ENCODE measurements around the gene EBLN2.

The EBLN2 gene

DNA sequence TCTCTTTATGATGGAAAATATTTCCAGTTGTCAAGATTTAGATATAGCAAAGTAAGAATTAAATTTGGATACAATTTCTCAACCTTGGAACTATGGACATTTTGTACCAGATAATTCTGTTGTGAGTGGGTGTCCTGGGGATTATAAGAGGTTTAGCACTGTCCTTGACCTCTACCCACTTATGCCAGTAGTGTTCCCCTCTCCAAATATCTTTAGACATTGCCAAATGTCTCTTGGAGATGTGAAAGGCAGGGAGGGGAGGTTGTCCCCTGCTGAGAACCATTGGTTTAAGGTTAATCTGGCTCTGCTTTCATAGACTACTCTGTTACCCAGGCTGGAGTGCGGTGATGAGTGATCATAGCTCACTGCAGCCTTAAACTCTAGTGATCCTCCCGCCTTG, at the start of gene EBLN2:
Gene EBLN2, plus strand, starts transcription at position 244 of the 400 bp plus-strand sequence. CDS start 423 bp downstream, outside the sequence.
- ATAC-seq (ENCODE audit: low read depth): no peak

DNA sequence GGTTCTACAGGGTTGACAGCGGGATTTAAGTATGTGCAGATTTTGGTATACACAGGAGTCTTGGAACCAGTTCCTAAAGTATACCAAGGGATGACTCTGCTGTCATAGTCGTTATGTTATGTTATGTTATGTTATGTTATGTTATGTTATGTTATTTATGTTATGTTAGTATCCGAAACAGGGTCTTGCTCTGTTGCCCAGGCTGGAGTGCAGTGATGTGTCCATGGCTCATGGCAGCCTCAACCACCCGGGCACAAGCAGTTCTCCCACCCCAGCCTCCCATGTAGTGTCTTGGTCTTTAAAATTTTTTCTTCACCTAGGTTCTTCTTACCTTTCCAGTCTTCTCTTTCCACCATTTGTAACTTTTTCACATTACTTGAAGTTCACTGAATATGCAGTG, 43.2 kb upstream of the EBLN2 start:
- no peak for ATAC-seq (ENCODE audit: low read depth)
- Mint-ChIP-seq H3K27ac (peak overlapping the region; percentile 22), H3K27me3 (no peaks in the 10 kb centered on the region), H3K9me3 (no peaks in the 10 kb centered on the region), H3K36me3 (peaks cover 15% of the 10 kb centered on the region), H3K4me1 (peaks cover 29% of the 10 kb centered on the region), H3K4me3 (no peak overlapping the region)
- no peak for DNase-seq (ENCODE audit: low spot score in 2 of 2)

More for the DNA sequence above, at the start of gene EBLN2:
- peaks cover 2% of the 10 kb centered on the region for H3K4me1 Mint-ChIP-seq
- peaks cover 11% of the 10 kb centered on the region for H3K36me3 Mint-ChIP-seq
- no peaks in the 10 kb centered on the region for H3K27me3 Mint-ChIP-seq
- no peak within 1 kb of the TSS for H3K27ac Mint-ChIP-seq
- no peak within 1 kb of the TSS for H3K4me3 Mint-ChIP-seq
- H3K9me3 Mint-ChIP-seq: no peaks in the 10 kb centered on the region
- DNase-seq (ENCODE audit: low spot score in 2 of 2): no peak

DNA sequence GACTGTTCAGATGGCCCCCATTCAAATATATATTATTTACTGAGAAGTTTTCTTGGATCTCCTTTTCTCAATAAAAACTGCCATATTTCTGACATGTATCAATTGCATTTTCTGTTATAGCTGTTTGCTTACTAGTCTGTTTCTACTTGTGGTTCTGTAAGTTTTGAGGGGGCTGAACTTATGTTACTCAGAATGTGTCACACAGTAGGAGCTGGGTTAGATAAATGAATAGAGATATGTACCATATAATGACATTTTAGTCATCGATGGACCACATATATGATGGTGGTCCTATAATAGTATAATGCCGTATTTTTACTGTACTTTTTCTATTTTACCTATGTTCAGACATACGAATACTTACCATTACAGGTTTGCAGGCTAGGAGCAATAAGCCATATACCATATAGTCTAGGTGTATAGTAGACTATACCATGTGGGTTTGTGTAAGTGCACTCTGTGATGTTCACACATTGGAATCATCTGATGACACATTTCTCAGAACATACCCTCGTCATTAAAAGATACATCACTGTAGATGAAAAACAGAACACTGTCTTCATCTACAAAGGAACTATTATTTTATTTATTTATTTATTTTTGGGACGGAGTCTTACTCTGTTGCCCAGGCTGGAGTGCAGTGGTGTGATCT, 42.5 kb upstream of the EBLN2 start:
- no peak overlapping the region for H3K4me3 Mint-ChIP-seq
- peaks cover 29% of the 10 kb centered on the region for H3K4me1 Mint-ChIP-seq
- DNase-seq (ENCODE audit: low spot score in 2 of 2) (no peak), ATAC-seq (ENCODE audit: low read depth) (no peak)
- H3K27ac Mint-ChIP-seq: peak overlapping the region; percentile 22
- no peaks in the 10 kb centered on the region for H3K9me3 Mint-ChIP-seq
- no peaks in the 10 kb centered on the region for H3K27me3 Mint-ChIP-seq
- peaks cover 15% of the 10 kb centered on the region for H3K36me3 Mint-ChIP-seq

DNA sequence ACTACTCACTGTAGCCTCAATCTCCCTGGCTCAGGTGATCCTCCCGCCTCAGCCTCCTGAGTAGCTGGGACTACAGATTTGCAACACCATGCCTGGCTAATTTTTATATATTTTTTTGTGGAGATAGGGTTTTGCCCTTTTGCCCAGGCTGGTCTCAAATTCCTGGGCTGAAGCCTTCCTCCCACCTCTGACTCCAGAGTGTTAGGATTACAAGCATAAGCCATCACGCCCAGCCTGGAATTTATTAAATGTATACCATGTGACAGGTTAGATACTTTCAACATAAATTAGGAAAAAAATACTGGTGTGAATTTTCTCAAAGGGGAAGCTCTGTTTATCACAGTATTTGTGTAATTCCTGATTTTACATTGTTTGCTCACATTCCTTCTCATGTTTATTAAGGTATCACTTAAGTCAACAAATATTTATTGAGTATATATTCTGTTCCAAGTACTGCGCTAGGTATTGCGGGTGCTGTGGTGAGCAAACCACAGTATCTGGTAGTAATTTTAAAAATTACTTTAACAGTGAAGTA, 40.1 kb upstream of the EBLN2 start:
- ATAC-seq (ENCODE audit: low read depth) (no peak), DNase-seq (ENCODE audit: low spot score in 2 of 2) (no peak)
- H3K4me3 Mint-ChIP-seq: no peak overlapping the region
- peaks cover 39% of the 10 kb centered on the region for H3K4me1 Mint-ChIP-seq
- no peak overlapping the region for H3K27ac Mint-ChIP-seq
- H3K27me3 Mint-ChIP-seq: no peaks in the 10 kb centered on the region
- peaks cover 9% of the 10 kb centered on the region for H3K36me3 Mint-ChIP-seq
- H3K9me3 Mint-ChIP-seq: no peaks in the 10 kb centered on the region

DNA sequence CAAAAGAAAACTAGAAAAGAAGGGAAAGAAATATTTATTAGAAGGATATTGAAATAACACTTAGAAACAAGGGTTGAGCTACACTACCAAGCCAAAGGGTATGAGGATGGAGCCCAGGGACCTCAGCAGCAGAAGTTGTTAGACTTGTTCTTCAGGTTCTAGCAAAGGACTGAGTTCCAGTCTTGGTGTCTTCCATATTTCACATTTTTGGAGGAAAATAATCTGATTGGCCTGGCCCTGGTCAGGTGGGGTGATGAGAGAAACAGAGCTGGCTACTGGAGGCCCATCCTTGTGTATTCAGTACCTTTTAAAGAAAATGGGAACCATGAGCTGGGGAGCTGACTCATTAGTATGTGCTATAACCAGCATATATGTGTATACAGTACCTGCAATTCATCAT, 36.6 kb upstream of the EBLN2 start:
- no peaks in the 10 kb centered on the region for H3K27me3 Mint-ChIP-seq
- H3K27ac Mint-ChIP-seq: no peak overlapping the region
- H3K9me3 Mint-ChIP-seq: no peaks in the 10 kb centered on the region
- peaks cover 10% of the 10 kb centered on the region for H3K36me3 Mint-ChIP-seq
- ATAC-seq (ENCODE audit: low read depth) (no peak), DNase-seq (ENCODE audit: low spot score in 2 of 2) (no peak)
- H3K4me3 Mint-ChIP-seq: no peak overlapping the region
- H3K4me1 Mint-ChIP-seq: peaks cover 33% of the 10 kb centered on the region

DNA sequence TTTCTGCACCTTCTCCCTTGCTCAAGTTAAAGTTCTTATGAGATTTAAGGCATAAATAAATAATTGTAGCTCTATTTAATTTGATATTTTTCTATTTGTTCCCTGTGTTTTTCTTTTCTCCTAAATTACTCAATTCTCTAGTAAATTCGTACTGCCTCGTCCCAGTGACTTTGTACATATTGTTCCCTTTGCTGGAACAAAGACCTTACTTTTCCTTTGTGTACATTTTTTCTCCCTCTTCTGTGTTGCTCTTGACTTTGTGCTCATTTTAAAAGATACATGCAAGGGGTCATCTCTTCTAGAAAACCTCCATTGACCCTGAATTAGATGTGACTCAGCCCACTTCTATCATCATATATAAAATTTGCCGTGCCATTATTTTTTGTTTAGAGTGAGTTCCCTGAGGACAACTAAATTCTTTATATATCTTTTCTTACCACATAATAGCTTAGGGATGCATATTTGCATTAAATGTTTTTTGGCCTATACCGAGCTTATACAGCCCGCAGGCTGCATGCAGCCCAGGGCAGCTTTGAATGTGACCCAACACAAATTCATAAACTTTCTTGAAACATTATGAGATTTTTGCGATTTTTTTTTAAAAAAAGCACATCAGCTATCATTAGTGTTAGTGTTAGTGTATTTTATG, 35.2 kb upstream of the EBLN2 start:
- ATAC-seq (ENCODE audit: low read depth): no peak
- Mint-ChIP-seq H3K27me3 (no peaks in the 10 kb centered on the region), H3K4me1 (peaks cover 36% of the 10 kb centered on the region), H3K9me3 (no peaks in the 10 kb centered on the region), H3K27ac (no peak overlapping the region), H3K4me3 (no peak overlapping the region), H3K36me3 (peaks cover 14% of the 10 kb centered on the region)
- no peak for DNase-seq (ENCODE audit: low spot score in 2 of 2)

DNA sequence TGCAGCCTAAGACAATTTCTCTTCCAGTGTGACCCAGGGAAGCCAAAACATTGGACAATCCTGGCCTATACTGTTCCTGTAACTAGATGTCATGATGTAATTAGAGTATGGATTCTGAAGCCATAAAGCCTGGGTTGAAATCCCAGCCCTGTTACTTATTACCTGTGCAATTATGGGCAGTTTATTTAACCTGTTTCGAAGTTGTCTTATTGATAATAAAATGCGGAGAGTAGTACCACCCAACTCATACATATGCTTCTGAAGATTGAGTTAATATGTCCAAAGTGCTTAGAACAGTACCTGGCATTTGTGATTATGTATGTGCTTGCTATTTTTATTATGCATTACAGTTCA, 34.7 kb upstream of the EBLN2 start:
- H3K36me3 Mint-ChIP-seq: peaks cover 14% of the 10 kb centered on the region
- ATAC-seq (ENCODE audit: low read depth): no peak
- peaks cover 36% of the 10 kb centered on the region for H3K4me1 Mint-ChIP-seq
- no peak for DNase-seq (ENCODE audit: low spot score in 2 of 2)
- H3K27me3 Mint-ChIP-seq: no peaks in the 10 kb centered on the region
- no peaks in the 10 kb centered on the region for H3K9me3 Mint-ChIP-seq
- H3K4me3 Mint-ChIP-seq: no peak overlapping the region
- H3K27ac Mint-ChIP-seq: no peak overlapping the region

DNA sequence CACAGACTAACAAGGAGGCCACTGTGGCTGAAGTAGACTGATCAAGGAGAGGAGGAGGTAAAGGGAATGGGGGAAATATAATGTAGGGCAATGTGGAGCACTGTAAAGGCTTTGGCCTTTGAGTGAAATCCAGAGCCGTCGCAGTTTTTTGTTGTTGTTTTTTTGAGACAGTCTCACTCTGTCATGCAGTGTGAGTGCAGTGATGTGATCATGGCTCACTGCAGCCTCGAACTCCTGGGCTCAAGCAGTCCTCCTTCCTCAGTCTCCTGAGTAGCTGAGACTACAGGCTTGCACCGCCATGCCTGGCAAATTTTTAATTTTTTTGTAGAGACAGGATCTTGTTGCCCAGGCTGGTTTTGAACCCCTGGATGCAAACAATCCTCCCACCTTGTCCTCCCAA, 32.7 kb upstream of the EBLN2 start:
- H3K27me3 Mint-ChIP-seq: no peaks in the 10 kb centered on the region
- ATAC-seq (ENCODE audit: low read depth) (no peak), DNase-seq (ENCODE audit: low spot score in 2 of 2) (no peak)
- peaks cover 18% of the 10 kb centered on the region for H3K36me3 Mint-ChIP-seq
- peak overlapping the region; percentile 67 for H3K27ac Mint-ChIP-seq
- H3K4me3 Mint-ChIP-seq: no peak overlapping the region
- no peaks in the 10 kb centered on the region for H3K9me3 Mint-ChIP-seq
- H3K4me1 Mint-ChIP-seq: peaks cover 47% of the 10 kb centered on the region

DNA sequence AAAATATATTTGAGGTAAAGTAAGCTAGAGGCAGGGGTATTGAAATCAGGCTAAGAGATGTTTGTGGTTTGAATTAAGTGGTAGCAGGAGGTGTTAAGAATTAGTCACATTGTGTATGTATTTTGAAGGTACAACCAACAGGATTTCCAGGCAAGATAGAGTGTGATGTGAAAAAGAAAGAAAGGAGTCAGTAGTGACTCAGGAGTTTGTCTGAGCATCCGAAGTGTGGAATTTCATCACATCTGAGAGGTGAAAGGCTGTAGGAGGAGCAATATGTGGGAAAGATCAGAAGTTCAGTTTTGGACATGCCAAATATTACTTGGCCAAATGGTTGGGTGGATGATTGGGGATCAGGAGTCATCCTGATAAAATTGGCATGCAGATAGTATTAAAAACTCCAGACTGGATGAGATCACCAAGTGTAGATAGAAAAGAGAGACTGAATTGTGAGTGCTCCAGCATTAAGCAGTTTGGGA, 32.1 kb upstream of the EBLN2 start:
- H3K27me3 Mint-ChIP-seq: no peaks in the 10 kb centered on the region
- DNase-seq (ENCODE audit: low spot score in 2 of 2) (no peak), ATAC-seq (ENCODE audit: low read depth) (no peak)
- no peak overlapping the region for H3K4me3 Mint-ChIP-seq
- peaks cover 20% of the 10 kb centered on the region for H3K36me3 Mint-ChIP-seq
- peaks cover 50% of the 10 kb centered on the region for H3K4me1 Mint-ChIP-seq
- H3K9me3 Mint-ChIP-seq: no peaks in the 10 kb centered on the region
- peak overlapping the region; percentile 10 for H3K27ac Mint-ChIP-seq

DNA sequence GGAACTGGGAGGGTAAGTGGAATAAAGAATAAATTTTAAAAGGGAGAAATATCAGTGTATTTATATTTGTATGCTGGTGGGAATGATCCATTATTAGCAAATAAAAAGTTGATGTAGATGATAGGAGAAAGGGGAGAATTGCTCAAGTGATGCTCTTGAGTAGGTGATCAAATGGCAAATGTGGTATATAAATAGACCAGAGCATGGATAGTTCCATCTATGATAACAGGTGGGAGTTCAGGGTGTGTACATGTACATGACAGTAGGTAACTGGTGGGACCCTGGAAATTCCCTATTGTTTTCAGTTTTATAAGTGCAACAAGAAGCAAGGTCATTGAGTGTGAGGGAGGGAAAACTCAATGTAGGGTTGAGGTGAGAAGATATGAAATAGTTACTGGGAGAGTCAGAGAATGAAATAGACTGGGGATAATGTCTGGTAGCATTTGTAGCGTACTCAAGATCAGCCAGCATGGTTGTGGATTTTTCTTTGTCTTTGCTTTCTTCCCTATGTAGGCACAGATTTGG, 31.3 kb upstream of the EBLN2 start:
- DNase-seq (ENCODE audit: low spot score in 2 of 2) (no peak), ATAC-seq (ENCODE audit: low read depth) (no peak)
- no peaks in the 10 kb centered on the region for H3K27me3 Mint-ChIP-seq
- peaks cover 45% of the 10 kb centered on the region for H3K4me1 Mint-ChIP-seq
- no peak overlapping the region for H3K4me3 Mint-ChIP-seq
- H3K9me3 Mint-ChIP-seq: no peaks in the 10 kb centered on the region
- H3K27ac Mint-ChIP-seq: peak overlapping the region; percentile 10
- peaks cover 21% of the 10 kb centered on the region for H3K36me3 Mint-ChIP-seq

DNA sequence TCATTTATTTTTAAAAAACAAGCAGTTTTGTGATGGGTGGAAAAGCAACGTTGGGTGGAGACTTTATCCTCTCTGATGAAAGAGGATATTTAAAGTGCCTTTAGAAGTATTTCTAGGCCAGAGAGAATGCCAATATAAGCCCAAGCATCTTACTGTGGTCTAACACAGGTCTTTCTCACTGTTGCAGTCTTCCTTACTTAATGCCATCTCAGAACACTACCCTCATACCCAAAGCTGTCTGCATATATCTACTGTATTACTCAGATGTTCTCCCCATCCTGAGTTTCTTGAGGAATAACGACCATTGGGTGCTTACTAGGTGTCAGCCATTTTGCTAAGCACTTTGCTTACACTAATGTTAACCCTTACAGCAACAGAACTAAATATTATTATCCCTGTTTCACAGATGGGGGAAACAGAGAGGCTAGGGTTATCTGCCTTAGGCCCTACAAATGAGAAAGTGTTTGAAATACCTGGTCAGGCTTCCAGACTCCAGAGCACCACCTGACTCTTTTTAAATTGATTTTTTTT, 29.8 kb upstream of the EBLN2 start:
- ATAC-seq (ENCODE audit: low read depth) (no peak), DNase-seq (ENCODE audit: low spot score in 2 of 2) (no peak)
- Mint-ChIP-seq H3K27ac (no peak overlapping the region), H3K9me3 (no peaks in the 10 kb centered on the region), H3K4me3 (no peak overlapping the region), H3K36me3 (peaks cover 24% of the 10 kb centered on the region), H3K27me3 (no peaks in the 10 kb centered on the region), H3K4me1 (peaks cover 46% of the 10 kb centered on the region)

DNA sequence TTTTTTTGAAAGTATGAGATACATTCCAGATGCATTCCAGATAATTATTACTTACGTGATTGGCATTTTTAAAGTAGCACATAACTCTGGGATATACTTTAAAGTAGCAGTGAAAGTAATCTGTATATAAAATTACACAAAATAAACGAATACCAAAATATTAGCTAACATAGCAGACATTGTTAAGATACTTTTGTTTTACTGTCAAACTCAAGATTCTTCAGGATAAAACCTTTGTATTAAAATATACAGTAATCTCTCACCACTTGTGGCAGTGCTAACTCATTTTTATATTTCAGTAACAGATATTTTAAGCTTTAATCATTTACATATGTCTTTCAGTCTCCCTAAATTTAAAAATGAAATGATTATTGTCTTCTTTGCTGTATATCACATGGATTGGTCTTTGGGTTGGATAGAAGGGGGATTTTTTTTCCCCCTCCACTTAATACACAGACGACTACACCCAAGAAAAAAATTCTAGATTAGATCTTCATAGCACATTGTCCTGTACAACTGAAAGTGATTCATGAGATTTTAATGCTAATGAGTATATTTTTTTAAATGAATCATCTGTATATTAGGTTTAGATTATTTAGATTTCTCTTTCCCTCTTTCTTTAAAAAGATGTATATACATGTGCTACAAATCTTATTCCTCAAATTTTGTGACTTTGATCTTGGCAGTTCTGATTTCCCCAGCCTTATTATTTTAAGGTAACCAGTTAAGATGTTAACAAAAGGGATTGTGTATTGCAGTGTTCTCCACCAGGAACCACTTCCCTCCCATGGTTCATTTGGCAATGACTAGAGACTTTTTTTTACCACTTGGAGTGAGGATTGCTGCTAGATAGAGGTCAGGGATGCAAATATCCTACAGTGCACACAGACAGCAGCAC, 24.5 kb upstream of the EBLN2 start:
- DNase-seq (ENCODE audit: low spot score in 2 of 2) (no peak), ATAC-seq (ENCODE audit: low read depth) (no peak)
- no peak overlapping the region for H3K4me3 Mint-ChIP-seq
- peak overlapping the region; percentile 50 for H3K27ac Mint-ChIP-seq
- H3K9me3 Mint-ChIP-seq: no peaks in the 10 kb centered on the region
- peaks cover 14% of the 10 kb centered on the region for H3K36me3 Mint-ChIP-seq
- peaks cover 42% of the 10 kb centered on the region for H3K4me1 Mint-ChIP-seq
- no peaks in the 10 kb centered on the region for H3K27me3 Mint-ChIP-seq

DNA sequence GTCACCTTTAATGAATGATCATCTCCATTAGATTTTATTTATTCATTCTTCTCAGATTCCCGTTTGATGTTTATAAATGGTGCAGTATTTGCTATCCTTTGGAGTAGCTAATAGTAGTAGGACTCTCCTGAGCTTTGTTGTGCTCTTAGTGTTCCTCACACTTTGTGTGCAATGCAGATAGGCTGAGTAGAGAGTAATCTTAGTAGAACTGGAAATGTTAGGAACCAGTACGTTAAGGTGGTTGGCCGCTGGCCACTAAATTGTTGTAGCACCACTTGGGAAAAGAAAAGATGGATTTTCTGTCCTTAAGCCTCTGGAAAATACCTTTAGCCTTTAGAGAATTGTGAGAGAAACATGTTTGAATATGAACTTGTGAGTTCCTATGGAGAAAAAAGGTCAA, 19.9 kb upstream of the EBLN2 start:
- Mint-ChIP-seq H3K4me3 (no peak overlapping the region), H3K4me1 (peaks cover 31% of the 10 kb centered on the region), H3K9me3 (no peaks in the 10 kb centered on the region), H3K27ac (peak overlapping the region; percentile 50), H3K27me3 (no peaks in the 10 kb centered on the region), H3K36me3 (peaks cover 3% of the 10 kb centered on the region)
- ATAC-seq (ENCODE audit: low read depth) (no peak), DNase-seq (ENCODE audit: low spot score in 2 of 2) (no peak)

Data from memory B cell (primary cell).